NCI-H2171 (cell line): ENCODE measurements around the gene ARL17B.
"Not testable (repeated sequence)": the region's sequence is repeated elsewhere in the genome, so short reads cannot be mapped to it uniquely, and the experiment has no call there.

Experiments used
- DNase-seq: peaks from one replicate; lab custom pipeline; 2025; lab: John Stamatoyannopoulos, UW

The ARL17B gene

GRCh38 chr17:46287587-46287986 is 74.0 kb downstream of the ARL17B start:
- not testable (repeated sequence) for DNase-seq

GRCh38 chr17:46286764-46287221 is 74.8 kb downstream of the ARL17B start:
- DNase-seq, result peak; percentile 82

GRCh38 chr17:46285500-46285899 is 76.1 kb downstream of the ARL17B start:
- DNase-seq, result not testable (repeated sequence)

GRCh38 chr17:46284467-46284866 is 77.1 kb downstream of the ARL17B start:
- DNase-seq, result not testable (repeated sequence)

GRCh38 chr17:46282635-46283034 is 78.9 kb downstream of the ARL17B start:
- DNase-seq, result not testable (repeated sequence)

- not testable (repeated sequence) for DNase-seq
Measured at GRCh38 chr17:46281336-46281735, 80.2 kb downstream of the ARL17B start.

GRCh38 chr17:46276728-46277479 is 84.7 kb downstream of the ARL17B start:
- DNase-seq, result not testable (repeated sequence)

- no peak for DNase-seq
Measured at GRCh38 chr17:46274238-46274637, 87.3 kb downstream of the ARL17B start.

GRCh38 chr17:46273541-46274236 is 87.9 kb downstream of the ARL17B start:
- no peak for DNase-seq

- no peak for DNase-seq
Measured at GRCh38 chr17:46270032-46270431, 91.5 kb downstream of the ARL17B start.

- DNase-seq, result peak; percentile 97
Measured at GRCh38 chr17:46266656-46267544, 94.7 kb downstream of the ARL17B start.

- DNase-seq, result not testable (repeated sequence)
Measured at GRCh38 chr17:46266063-46266655, 95.4 kb downstream of the ARL17B start.

GRCh38 chr17:46264456-46265198 is 96.9 kb downstream of the ARL17B start:
- no peak for DNase-seq

- no peak for DNase-seq
Measured at GRCh38 chr17:46262271-46262670, 99.3 kb downstream of the ARL17B start.

- not testable (repeated sequence) for DNase-seq
Measured at GRCh38 chr17:46259845-46260661, 101.5 kb downstream of the ARL17B start.

GRCh38 chr17:46256369-46256768 is 105.2 kb downstream of the ARL17B start:
- not testable (repeated sequence) for DNase-seq

GRCh38 chr17:46254215-46254614 is 107.4 kb downstream of the ARL17B start:
- DNase-seq, result not testable (repeated sequence)

- not testable (repeated sequence) for DNase-seq
Measured at GRCh38 chr17:46253722-46254121, 107.8 kb downstream of the ARL17B start.

- not testable (repeated sequence) for DNase-seq
Measured at GRCh38 chr17:46252804-46253203, 108.8 kb downstream of the ARL17B start.

- DNase-seq, result not testable (repeated sequence)
Measured at GRCh38 chr17:46249153-46249552, 112.4 kb downstream of the ARL17B start.
